Kasumi-1 (cell line): Measurements from ENCODE around the gene NSFL1C.
A peak's percentile ranks its signal among the peaks of the same experiment; 100 is the strongest.

Experiments
- DNase-seq, 2 experiments: peaks; one replicate each; lab custom pipeline; 2025; lab: John Stamatoyannopoulos, UW

The NSFL1C gene

GRCh38 chr20:1460275-1460674 is 6.4 kb downstream of the NSFL1C start:
- no peak for DNase-seq

GRCh38 chr20:1457992-1458391 is 8.7 kb downstream of the NSFL1C start:
- DNase-seq = no peak

- DNase-seq = no peak
Observed at GRCh38 chr20:1456300-1456699, 10.3 kb downstream of the NSFL1C start.

- DNase-seq = no peak
Observed at GRCh38 chr20:1450926-1451491, 15.6 kb downstream of the NSFL1C start.

- no peak for DNase-seq
Observed at GRCh38 chr20:1449370-1449769, 17.3 kb downstream of the NSFL1C start.

- no peak for DNase-seq
Observed at GRCh38 chr20:1448081-1448620, 18.5 kb downstream of the NSFL1C start.

- no peak for DNase-seq
Observed at GRCh38 chr20:1446536-1446935, 20.1 kb downstream of the NSFL1C start.

GRCh38 chr20:1443085-1443484 is 23.6 kb downstream of the NSFL1C start:
- DNase-seq = no peak

- DNase-seq = no peak
Observed at GRCh38 chr20:1442304-1442703, 24.3 kb downstream of the NSFL1C start.

- DNase-seq = no peak
Observed at GRCh38 chr20:1441133-1441532, 25.5 kb downstream of the NSFL1C start.

GRCh38 chr20:1440024-1440423 is 26.6 kb downstream of the NSFL1C start:
- DNase-seq = peak; percentile 30 to 40

GRCh38 chr20:1438361-1438760 is 28.3 kb downstream of the NSFL1C start:
- DNase-seq = no peak

- peak; percentile 58 to 63 for DNase-seq
Observed at GRCh38 chr20:1437235-1437904, 29.3 kb downstream of the NSFL1C start.

- no peak for DNase-seq
Observed at GRCh38 chr20:1436263-1436662, 30.4 kb downstream of the NSFL1C start.

GRCh38 chr20:1435337-1435699 is 31.3 kb downstream of the NSFL1C start:
- no peak for DNase-seq

- peak; percentile 36 to 42 for DNase-seq
Observed at GRCh38 chr20:1434571-1435336, 31.9 kb downstream of the NSFL1C start.

- no peak for DNase-seq
Observed at GRCh38 chr20:1431158-1431557, 35.5 kb downstream of the NSFL1C start.

- DNase-seq = no peak
Observed at GRCh38 chr20:1430004-1430451, 36.6 kb downstream of the NSFL1C start.

- DNase-seq = no peak
Observed at GRCh38 chr20:1429143-1429728, 37.4 kb downstream of the NSFL1C start.

GRCh38 chr20:1427457-1428054 is 39.1 kb downstream of the NSFL1C start:
- no peak for DNase-seq

GRCh38 chr20:1426231-1426849 is 40.3 kb downstream of the NSFL1C start:
- DNase-seq = no peak

GRCh38 chr20:1424336-1424735 is 42.3 kb downstream of the NSFL1C start:
- no peak for DNase-seq
